Natural killer cell (primary cell): Measurements from ENCODE around the gene TMEM132A. TPM values are rescaled to one million over a fixed set of nuclear protein-coding genes. Genes with fewer than 3 reads are reported as not detected.
A peak's percentile ranks its signal among the peaks of the same experiment; 100 is the strongest.

ENCODE experiments used
- ATAC-seq, 3 donors: fragments of 150-1000 bp in 2 of 3; fragments of 200-7000 bp in 1 of 3; cut with Tn5 transposase; 1 replicate in 1 of 3; 2 replicates in 2 of 3; pipeline ENCODE4 v1.10.0; 2021; ENCODE audit warnings: mild to moderate bottlenecking in 2 of 3, moderate library complexity in 2 of 3
- DNase-seq, 2 donors: peaks; one replicate each; pipeline versions ENCODE4 v3.0.0 to v3.0.0-alpha.2; 2013 to 2021; ENCODE audit warnings: mixed read lengths in 1 of 2
- H3K27ac ChIP-seq: one replicate; pipeline ENCODE4 v1.5.1; 2013; ENCODE audit warnings: mild to moderate bottlenecking, low read length
- H3K27me3 ChIP-seq: one replicate; pipeline ENCODE4 v1.6.1; 2013; ENCODE audit warnings: low read length; ENCODE audit not compliant: control insufficient read depth, insufficient read depth
- H3K36me3 ChIP-seq: one replicate; pipeline ENCODE4 v1.6.1; 2013; ENCODE audit warnings: low read length; ENCODE audit not compliant: control insufficient read depth, insufficient read depth
- H3K4me1 ChIP-seq: one replicate; pipeline ENCODE4 v1.6.1; 2013; ENCODE audit warnings: low read length; ENCODE audit not compliant: control insufficient read depth, insufficient read depth
- H3K4me3 ChIP-seq: one replicate; pipeline ENCODE4 v1.5.1; 2013; ENCODE audit warnings: low read length
- H3K9me3 ChIP-seq: one replicate; pipeline ENCODE4 v1.6.1; 2013; ENCODE audit warnings: low read length; ENCODE audit not compliant: control insufficient read depth, insufficient read depth
- H3K27ac Mint-ChIP-seq, 2 donors: one replicate each; pipeline ENCODE4 v1.8.0; 2022; ENCODE audit warnings: mild to moderate bottlenecking in 2 of 2, mixed read lengths in 2 of 2, moderate library complexity in 1 of 2
- H3K27me3 Mint-ChIP-seq, 2 donors: one replicate each; pipeline ENCODE4 v1.8.0; 2022; ENCODE audit warnings: low read depth in 2 of 2, mixed read lengths in 2 of 2
- H3K36me3 Mint-ChIP-seq: one replicate; pipeline ENCODE4 v1.8.0; 2022; ENCODE audit warnings: mixed read lengths
- H3K4me1 Mint-ChIP-seq, 2 donors: one replicate each; pipeline ENCODE4 v1.8.0; 2022; ENCODE audit warnings: mixed read lengths in 2 of 2
- H3K4me3 Mint-ChIP-seq: one replicate; pipeline ENCODE4 v1.8.0; 2022; ENCODE audit warnings: mild to moderate bottlenecking, moderate library complexity, mixed read lengths
- H3K9me3 Mint-ChIP-seq, 2 donors: one replicate each; pipeline ENCODE4 v1.8.0; 2022; ENCODE audit warnings: mixed read lengths in 2 of 2
- CTCF ChIP-seq: fragments of 200-600 bp; IDR thresholded peaks from one replicate; pipeline ENCODE4 v1.8.0; 2022; ENCODE audit warnings: antibody characterized with exemption
- WGBS: methylation state at CpG from one replicate; pipeline ENCODE4 v1.1.7; 2013; ENCODE audit warnings: missing lambda C conversion rate; ENCODE audit not compliant: insufficient coverage; 5-methylcytosine and 5-hydroxymethylcytosine counted together
- intact Hi-C: fragments of 100-400 bp; cut with micrococcal nuclease; formaldehyde crosslinking; loops from one replicate; pipeline ENCODE4 v1.14.2; 2022
- total RNA-seq, 4 donors: library from RNA; stranded (reverse); fragments of 120-200 nt in 1 of 4; gene quantifications; one replicate each; pipeline versions ENCODE4 v1.2.3 to v1.2.4, GENCODE V29; 2013 to 2022

TMEM132A gene
- total RNA-seq, 3 donors from 2014 or later (not counting 1 experiment from before 2014, with no cell fraction given) = not detected

- peak overlapping the region; percentile 2 for H3K27ac ChIP-seq
- H3K36me3 ChIP-seq = no peaks in the 10 kb centered on the region
- Mint-ChIP-seq H3K27me3 (peaks cover 4 to 9% of the 10 kb centered on the region in 2 donors), H3K4me3 (no peak overlapping the region), H3K27ac (peak overlapping the region in 1 of 2 donors; percentile 93), H3K4me1 (peaks cover 15 to 22% of the 10 kb centered on the region in 2 donors), H3K9me3 (no peaks in the 10 kb centered on the region), H3K36me3 (no peaks in the 10 kb centered on the region)
- no peak for TF ChIP-seq CTCF
- H3K4me1 ChIP-seq = peaks cover 32% of the 10 kb centered on the region
- peak in 1 of 3 donors; percentile 25 for ATAC-seq
- DNase-seq = peak in 1 of 2 donors; percentile 25
- WGBS = 64% methylated on average over 6 of the region's 6 CpGs
- no peak overlapping the region for H3K4me3 ChIP-seq
- intact Hi-C loops = no loop called here
- H3K27me3 ChIP-seq = peaks cover 4% of the 10 kb centered on the region
- H3K9me3 ChIP-seq = no peaks in the 10 kb centered on the region
Observed at GRCh38 chr11:60953781-60954180, 29.5 kb downstream of the TMEM132A start.

- H3K4me1 ChIP-seq = peaks cover 32% of the 10 kb centered on the region
- peaks cover 0 to 8% of the 10 kb centered on the region in 2 donors for H3K27me3 Mint-ChIP-seq
- H3K36me3 ChIP-seq = no peaks in the 10 kb centered on the region
- H3K9me3 ChIP-seq = no peaks in the 10 kb centered on the region
- peaks cover 15 to 22% of the 10 kb centered on the region in 2 donors for H3K4me1 Mint-ChIP-seq
- ATAC-seq (peak in 1 of 3 donors; percentile 45), DNase-seq (no peak)
- H3K4me3 ChIP-seq = no peak overlapping the region
- no peaks in the 10 kb centered on the region for H3K36me3 Mint-ChIP-seq
- intact Hi-C loops = no loop called here
- peaks cover 4% of the 10 kb centered on the region for H3K27me3 ChIP-seq
- no peak overlapping the region for H3K27ac Mint-ChIP-seq
- no peak overlapping the region for H3K4me3 Mint-ChIP-seq
- peak overlapping the region; percentile 2 for H3K27ac ChIP-seq
- TF ChIP-seq CTCF = no peak
- WGBS = 60% methylated on average over 5 of the region's 5 CpGs
- H3K9me3 Mint-ChIP-seq = no peaks in the 10 kb centered on the region
Observed at GRCh38 chr11:60954421-60954820, 30.2 kb downstream of the TMEM132A start.

DNA sequence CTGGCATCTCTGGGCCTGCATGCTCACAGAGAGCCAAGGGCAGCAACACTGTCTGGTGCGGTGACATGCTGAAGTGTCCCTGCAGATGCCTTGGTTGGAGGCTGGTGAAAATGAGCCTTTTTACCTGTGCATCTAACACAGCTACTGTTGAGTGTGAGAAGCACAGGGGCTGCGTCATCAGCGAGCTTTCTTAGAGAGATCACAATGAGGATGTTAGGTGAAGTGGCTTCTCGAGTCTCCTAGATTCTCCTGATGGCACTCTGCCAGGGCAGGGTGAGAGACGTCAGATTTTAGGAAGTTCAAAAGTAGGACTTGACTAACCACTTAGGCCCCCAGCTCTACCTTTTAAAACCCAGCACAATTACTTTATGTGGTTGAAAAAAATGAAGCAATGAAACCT is 31.3 kb downstream of the TMEM132A start:
- H3K4me1 ChIP-seq = peaks cover 25% of the 10 kb centered on the region
- no peak overlapping the region for H3K27ac Mint-ChIP-seq
- ATAC-seq = no peak
- TF ChIP-seq CTCF = no peak
- no peaks in the 10 kb centered on the region for H3K9me3 Mint-ChIP-seq
- H3K4me3 Mint-ChIP-seq = no peak overlapping the region
- DNase-seq = peak in 1 of 2 donors; percentile 30
- H3K27me3 ChIP-seq = no peaks in the 10 kb centered on the region
- no peaks in the 10 kb centered on the region for H3K36me3 Mint-ChIP-seq
- no peaks in the 10 kb centered on the region for H3K36me3 ChIP-seq
- H3K27me3 Mint-ChIP-seq = peaks cover 8 to 11% of the 10 kb centered on the region in 2 donors
- intact Hi-C loops = no loop called here
- 35% methylated on average over 4 of the region's 5 CpGs for WGBS
- H3K9me3 ChIP-seq = no peaks in the 10 kb centered on the region
- peaks cover 15 to 22% of the 10 kb centered on the region in 2 donors for H3K4me1 Mint-ChIP-seq
- no peak overlapping the region for H3K4me3 ChIP-seq
- H3K27ac ChIP-seq = no peak overlapping the region

- Mint-ChIP-seq H3K4me1 (peaks cover 9 to 14% of the 10 kb centered on the region in 2 donors), H3K27me3 (peaks cover 12 to 17% of the 10 kb centered on the region in 2 donors), H3K9me3 (no peaks in the 10 kb centered on the region), H3K27ac (no peak overlapping the region), H3K36me3 (no peaks in the 10 kb centered on the region), H3K4me3 (no peak overlapping the region)
- DNase-seq (no peak), ATAC-seq (no peak)
- Histone ChIP-seq H3K4me3 (no peak overlapping the region), H3K27ac (no peak overlapping the region), H3K36me3 (no peaks in the 10 kb centered on the region), H3K4me1 (peaks cover 14% of the 10 kb centered on the region), H3K27me3 (no peaks in the 10 kb centered on the region), H3K9me3 (no peaks in the 10 kb centered on the region)
- TF ChIP-seq CTCF = no peak
- intact Hi-C loops = no loop called here
- 96% methylated on average over 4 of the region's 4 CpGs for WGBS
Observed at GRCh38 chr11:60957188-60957587, 32.9 kb downstream of the TMEM132A start.
